ENCODE measurements around the gene SGSM2.

- TF ChIP-seq CTCF (conservative IDR thresholded peaks at IDR 0.05; ENCODE audit: low read depth, low read length) (no peak), EZH2phosphoT487 (IDR thresholded peaks at IDR 0.05; ENCODE audit: borderline replicate concordance, low read length) (no peak)
These were observed 26.0 kb downstream of the SGSM2 start for GRCh38 chr17:2363318-2363717.
